ENCODE measurements around the gene DENND6B. TPM values are rescaled to one million over a fixed set of nuclear protein-coding genes. Genes with fewer than 3 reads are reported as not detected.

The DENND6B gene
- total and polyA plus RNA-seq, 2 experiments from 2014 or later, result 0.71 to 1.3 TPM

- no peak overlapping the region for H3K27ac Mint-ChIP-seq
- no peaks in the 10 kb centered on the region; the same call in 2 of the 3 replicates for H3K9me3 Mint-ChIP-seq
- Histone ChIP-seq H3K9me2 (ENCODE audit: insufficient read depth) (no peaks in the 10 kb centered on the region), H3K4me2 (no peak overlapping the region), H3F3A (replicated peaks; ENCODE audit: low read depth) (no peaks in the 10 kb centered on the region; the same call in 1 of the 2 replicates), H4K20me1 (replicated peaks; ENCODE audit: insufficient read depth) (peaks cover 5% of the 10 kb centered on the region; the same call in 1 of the 2 replicates), H2AFZ (no peak overlapping the region), H3K36me3 (ENCODE audit: insufficient read depth) (no peaks in the 10 kb centered on the region), H3K4me3 (no peak overlapping the region), H3K27me3 (ENCODE audit: insufficient read depth) (no peaks in the 10 kb centered on the region), H3K4me1 (ENCODE audit: insufficient read depth) (peaks cover 27% of the 10 kb centered on the region), H3K27ac (ENCODE audit: low read depth) (no peak overlapping the region), H3K79me2 (replicated peaks; ENCODE audit: insufficient read depth) (peaks cover 53% of the 10 kb centered on the region)
- no peak for DNase-seq (ENCODE audit: low spot score)
- H3K27me3 Mint-ChIP-seq (ENCODE audit: insufficient read depth, low read depth, poor library complexity), result peaks cover 30% of the 10 kb centered on the region
- H3K4me1 Mint-ChIP-seq, result peaks cover 14% of the 10 kb centered on the region
- no peak overlapping the region; the same call in 2 of the 3 replicates for H3K4me3 Mint-ChIP-seq
- peaks cover 1% of the 10 kb centered on the region; the same call in 1 of the 3 replicates for H3K36me3 Mint-ChIP-seq (ENCODE audit: low read depth)
- TF ChIP-seq CTCF (conservative IDR thresholded peaks at IDR 0.05; ENCODE audit: low read depth in 2 of 2) (no peak), ZNF331 (CRISPR knock-in tag; IDR thresholded peaks at IDR 0.05; ENCODE audit: low read depth) (no peak), CREB1 (CRISPR knock-in tag; IDR thresholded peaks at IDR 0.05; ENCODE audit: low read depth) (no peak), STAT1 (IDR thresholded peaks at IDR 0.05; ENCODE audit: unreplicated experiment) (no peak), NANOG (IDR thresholded peaks at IDR 0.05; ENCODE audit: borderline replicate concordance) (no peak), EZH2phosphoT487 (IDR thresholded peaks at IDR 0.05; ENCODE audit: unreplicated experiment) (no peak), ETS1 (IDR thresholded peaks at IDR 0.05) (no peak), JUNB (IDR thresholded peaks at IDR 0.05; ENCODE audit: unreplicated experiment) (no peak), ZNF114 (CRISPR knock-in tag; IDR thresholded peaks at IDR 0.05) (no peak), ZNF462 (CRISPR knock-in tag; IDR thresholded peaks at IDR 0.05) (no peak), EZH2 (IDR thresholded peaks at IDR 0.05; ENCODE audit: low read depth, unreplicated experiment) (no peak), POLR2AphosphoS5 (IDR thresholded peaks at IDR 0.05; ENCODE audit: low read depth) (no peak), REST (IDR thresholded peaks at IDR 0.05; ENCODE audit: unreplicated experiment) (no peak)
- ATAC-seq, result no peak
Measured at GRCh38 chr22:50296658-50297490, 29.9 kb downstream of the DENND6B start.

All from GM23338 (cell line).